K562 (cell line): ENCODE measurements around the gene CEMIP2. TPM values are rescaled to one million over a fixed set of nuclear protein-coding genes. Genes with fewer than 3 reads are reported as not detected.
A peak's percentile ranks its signal among the peaks of the same experiment; 100 is the strongest.

Source experiments
- ATAC-seq: fragments of 200-7000 bp; cut with Tn5 transposase; 3 replicates; pipeline ENCODE4 v1.9.1; 2020; ENCODE audit warnings: moderate library complexity
- BruUV-seq: library from RNA; stranded (reverse); fragments of 400-500 nt; replicated peaks from 2 replicates; lab custom pipeline; 2021; lab: Mats Ljungman, UMichigan
- CTCF ChIA-PET: fragments of 300-600 bp; formaldehyde crosslinking; extraction: SDS; loops from one replicate; lab custom pipeline; 2021; ENCODE audit warnings: low intra/inter-chr PET ratio; lab: Yijun Ruan, JAX
- POLR2A ChIA-PET: fragments of 300-600, 350-650 bp; sonication (Branson Sonifier 250); formaldehyde crosslinking; extraction: SDS; loops from one replicate; lab custom pipeline; 2021; ENCODE audit warnings: antibody characterized with exemption, inconsistent platforms; lab: Yijun Ruan, JAX
- DNase-seq, 4 experiments: peaks; one replicate each; pipeline versions ENCODE4 v3.0.0 to v3.0.0-alpha.2; 2011 to 2018; ENCODE audit warnings: low spot score in 3 of 4, mixed read lengths in 3 of 4; ENCODE audit errors: extremely low read depth in 1 of 4
- FAIRE-seq: peaks from 2 replicates; lab custom pipeline; 2011; peaks lifted over from hg19 to GRCh38; lab: Jason Lieb, UNC
- H2AFZ ChIP-seq: 2 replicates; pipeline ENCODE4 v1.6.0; 2011; ENCODE audit warnings: low read depth, low read length, control low read depth, inconsistent platforms
- H3K27ac ChIP-seq: fragments of 200-600 bp; 3 replicates; pipeline ENCODE4 v1.8.0; 2011; ENCODE audit warnings: low read depth, mild to moderate bottlenecking, control low read depth, inconsistent platforms, low read length, moderate library complexity, mixed read lengths; ENCODE audit errors: extremely low read depth
- H3K27me3 ChIP-seq, 2 experiments: fragments of 300-600 bp in 1 of 2; 2 replicates in 1 of 2; 3 replicates in 1 of 2; pipeline versions ENCODE4 v1.6.0 to v1.8.0; 2011; ENCODE audit warnings: inconsistent platforms in 2 of 2, low read length in 2 of 2, mild to moderate bottlenecking in 1 of 2, mixed read lengths in 1 of 2, moderate library complexity in 1 of 2; ENCODE audit not compliant: control insufficient read depth in 2 of 2, insufficient read depth in 2 of 2
- H3K36me3 ChIP-seq: fragments of 300-600 bp; 3 replicates; pipeline ENCODE4 v1.8.0; 2011; ENCODE audit warnings: mild to moderate bottlenecking, low read length, inconsistent platforms; ENCODE audit not compliant: control insufficient read depth, insufficient read depth
- H3K4me1 ChIP-seq, 2 experiments: fragments of 200-600 bp in 1 of 2; replicated peaks in 1 of 2; 2 replicates in 1 of 2; 3 replicates in 1 of 2; pipeline versions ENCODE4 v1.5.1 to v1.8.0; 2011; ENCODE audit warnings: inconsistent platforms in 2 of 2, low read length in 2 of 2, mild to moderate bottlenecking in 1 of 2, mixed read lengths in 1 of 2, moderate library complexity in 1 of 2; ENCODE audit not compliant: control insufficient read depth in 2 of 2, insufficient read depth in 2 of 2
- H3K4me2 ChIP-seq: 2 replicates; pipeline ENCODE4 v1.6.1; 2011; ENCODE audit warnings: low read length, control low read depth, inconsistent platforms, mixed read lengths; ENCODE audit not compliant: insufficient read depth
- H3K4me3 ChIP-seq: fragments of 200-600 bp; sonication (generic), shearing (Covaris generic); 2 replicates; pipeline ENCODE4 v1.5.1; 2016; ENCODE audit warnings: control low read depth, inconsistent platforms
- H3K79me2 ChIP-seq: fragments of 200-600 bp; 3 replicates; pipeline ENCODE4 v1.8.0; 2011; ENCODE audit warnings: low read length, inconsistent platforms; ENCODE audit not compliant: control insufficient read depth, insufficient read depth
- H3K9ac ChIP-seq, 2 experiments: 2 replicates each; pipeline versions ENCODE4 v1.6.0 to v1.6.1; 2011; ENCODE audit warnings: low read depth in 2 of 2, low read length in 2 of 2, control low read depth in 1 of 2, inconsistent platforms in 1 of 2, mild to moderate bottlenecking in 1 of 2, mixed read lengths in 1 of 2; ENCODE audit not compliant: insufficient read depth in 1 of 2
- H3K9me1 ChIP-seq: one replicate; pipeline ENCODE4 v1.6.0; 2011; ENCODE audit warnings: inconsistent platforms, mild to moderate bottlenecking, low read length, moderate library complexity; ENCODE audit not compliant: control insufficient read depth, insufficient read depth
- H3K9me3 ChIP-seq: replicated peaks from 2 replicates; pipeline ENCODE4 v1.5.1; 2011; ENCODE audit warnings: low read depth, low read length, inconsistent platforms; ENCODE audit not compliant: control insufficient read depth, insufficient read depth
- H4K20me1 ChIP-seq: replicated peaks from 2 replicates; pipeline ENCODE4 v1.6.1; 2011; ENCODE audit warnings: low read length, inconsistent platforms, mixed read lengths; ENCODE audit not compliant: control insufficient read depth, insufficient read depth
- ARID3B ChIP-seq: fragments of 250-450 bp; sonication (Bioruptor Pico); IDR thresholded peaks from 2 replicates; pipeline ENCODE4 v1.4.0; 2020; ENCODE audit warnings: borderline replicate concordance
- CREB5 ChIP-seq: fragments of 250-450 bp; sonication (Bioruptor Pico); IDR thresholded peaks from 2 replicates; pipeline ENCODE4 v1.5.0; 2020; ENCODE audit warnings: mild to moderate bottlenecking
- DNMT1 ChIP-seq: fragments of 450-650 bp; IDR thresholded peaks from 2 replicates; pipeline ENCODE4 v1.6.1; 2016; ENCODE audit warnings: antibody characterized with exemption, mild to moderate bottlenecking
- FOXJ2 ChIP-seq: fragments of 200-800 bp; sonication (Bioruptor generic); IDR thresholded peaks from 2 replicates; pipeline ENCODE4 v1.6.1; 2016; ENCODE audit warnings: missing genetic modification characterization, missing compliant biosample characterization
- GTF2B ChIP-seq: IDR thresholded peaks from 2 replicates; pipeline ENCODE4 v1.6.1; 2011; ENCODE audit not compliant: insufficient read length; ENCODE audit errors: extremely low read depth
- HDAC3 ChIP-seq: fragments of 450-650 bp; IDR thresholded peaks from 2 replicates; pipeline ENCODE4 v1.6.1; 2018; ENCODE audit warnings: borderline replicate concordance, mild to moderate bottlenecking, moderate library complexity; ENCODE audit not compliant: partially characterized antibody
- HIVEP1 ChIP-seq: fragments of 250-450 bp; sonication (Bioruptor Pico); IDR thresholded peaks from 2 replicates; pipeline ENCODE4 v1.4.0; 2020; ENCODE audit warnings: mild to moderate bottlenecking
- MED1 ChIP-seq: sonication (generic); formaldehyde crosslinking; IDR thresholded peaks from 2 replicates; pipeline ENCODE4 v1.8.1; 2023; ENCODE audit warnings: missing genetic modification reagents, borderline replicate concordance
- MLX ChIP-seq, 2 experiments: fragments of 450-650 bp in 1 of 2; sonication (generic) in 1 of 2; formaldehyde crosslinking; conservative IDR thresholded peaks; 2 replicates each; pipeline versions ENCODE4 v1.4.0 to v1.8.1; 2020 to 2022; ENCODE audit warnings: mild to moderate bottlenecking in 1 of 2, missing genetic modification reagents in 1 of 2
- NRF1 ChIP-seq, 2 experiments: fragments of 450-650 bp; IDR thresholded peaks in 1 of 2; conservative IDR thresholded peaks in 1 of 2; 2 replicates each; pipeline ENCODE4 v1.6.1; 2014; ENCODE audit warnings: mild to moderate bottlenecking in 2 of 2
- PHF21A ChIP-seq: fragments of 450-650 bp; IDR thresholded peaks from 2 replicates; pipeline ENCODE4 v1.6.1; 2017; ENCODE audit warnings: low read depth, borderline replicate concordance
- PTTG1 ChIP-seq: fragments of 450-650 bp; IDR thresholded peaks from 2 replicates; pipeline ENCODE4 v1.6.1; 2016; ENCODE audit warnings: low read depth, mild to moderate bottlenecking, missing genetic modification characterization, missing compliant biosample characterization
- RBBP5 ChIP-seq: fragments of 200-600 bp; sonication (generic); IDR thresholded peaks from 2 replicates; pipeline ENCODE4 v1.6.1; 2012; ENCODE audit warnings: borderline replicate concordance, mild to moderate bottlenecking, low read length, control low read depth, inconsistent platforms; ENCODE audit not compliant: insufficient read depth, poor library complexity, severe bottlenecking
- SAP30 ChIP-seq: fragments of 200-600 bp; sonication (generic); IDR thresholded peaks from 2 replicates; pipeline ENCODE4 v1.6.1; 2012; ENCODE audit warnings: borderline replicate concordance, low read depth, mild to moderate bottlenecking, moderate library complexity, low read length, control low read depth, inconsistent platforms; ENCODE audit not compliant: insufficient read depth, poor library complexity, severe bottlenecking
- SREBF1 ChIP-seq: fragments of 150-350 bp; IDR thresholded peaks from 2 replicates; pipeline ENCODE4 v1.6.1; 2014; ENCODE audit warnings: antibody characterized with exemption, low read depth, low read length, borderline replicate concordance
- WGBS: fragments of 100-300 bp; shearing (Covaris generic); methylation state at CpG from one replicate; pipeline ENCODE4 v1.1.6; 2016; ENCODE audit warnings: low coverage, mixed read lengths; ENCODE audit not compliant: insufficient coverage; ENCODE audit errors: missing lambda C conversion rate; 5-methylcytosine and 5-hydroxymethylcytosine counted together
- in situ Hi-C: fragments of 300-500 bp; cut with MboI; formaldehyde crosslinking; loops from 4 replicates; pipeline ENCODE4 v1.15.0; 2018; ENCODE audit warnings: inconsistent platforms, mixed read lengths
- intact Hi-C: fragments of 100-400 bp; cut with micrococcal nuclease; formaldehyde crosslinking; loops from 2 replicates; pipeline ENCODE4 v1.14.2; 2022
- polyA plus RNA-seq, 8 experiments: library from polyadenylated mRNA; depleted of rRNA in 4 of 8; stranded (reverse) in 5 of 8; unstranded in 3 of 8; fragments of >200 nt; fragmentation: Nextera tagmentation in 2 of 8; fragmentation: Illumina TruSeq in 1 of 8; extraction: Ambion mirVana in 2 of 8; extraction: Trizol in 1 of 8; gene quantifications; 2 replicates each; pipeline versions ENCODE4 v1.2.1 to v1.2.3, GENCODE V29; 2011 to 2014; ENCODE audit warnings: inconsistent platforms in 1 of 8, missing spikeins in 1 of 8
- total RNA-seq, 7 experiments: library from RNA; depleted of rRNA in 6 of 7; stranded (reverse); fragments of >200 nt in 6 of 7; fragmentation: Illumina TruSeq in 2 of 7; extraction: Trizol in 2 of 7; gene quantifications; 2 replicates each; pipeline versions ENCODE4 v1.2.1 to v1.2.3, GENCODE V29; 2011 to 2021; ENCODE audit warnings: low replicate concordance in 1 of 7

The CEMIP2 gene
- total and polyA plus RNA-seq, 9 of the 15 experiments (the other 6 are each of a cell fraction or from before 2014, with no cell fraction given) = 5.4 to 29.9 (median 14.2) TPM

GRCh38 chr9:71767776-71768321 is 464 bp downstream of the CEMIP2 start:
- H3K4me1 ChIP-seq = peaks cover 14 to 18% of the 10 kb centered on the region in 2 experiments; a peak in 4 of 5 replicates
- H3K4me2 ChIP-seq = peak overlapping the region; percentile 84
- peak overlapping the region; percentile 86 for H2AFZ ChIP-seq
- CTCF ChIA-PET = interaction anchor here (1.0 to 2.9 kb wide), 2 partner anchors 163 to 166 kb away, joined by 5 to 25 read pairs; no protein-coding TSS in a partner anchor
- peaks cover 0 to 5% of the 10 kb centered on the region in 2 experiments; a peak in 2 of 5 replicates for H3K27me3 ChIP-seq
- H4K20me1 ChIP-seq = no peaks in the 10 kb centered on the region
- no peaks in the 10 kb centered on the region for H3K9me3 ChIP-seq
- H3K27ac ChIP-seq = peak overlapping the region; percentile 66
- ATAC-seq (0 out of 3 replicates have a peak, but pooled peaks have one; percentile 2), FAIRE-seq (peak; percentile 46), DNase-seq (peak in 3 of 4 experiments; percentile 16 to 24 (median 16))
- no peaks in the 10 kb centered on the region for H3K36me3 ChIP-seq
- BruUV-seq = no TSS peak
- H3K4me3 ChIP-seq = peak overlapping the region; percentile 73
- 0% methylated on average over 10 of the region's 33 CpGs for WGBS
- intact Hi-C loops = loop anchor here (2.0 to 10.0 kb wide), 2 partner anchors 313 to 483 kb away; no protein-coding TSS in a partner anchor
- no peaks in the 10 kb centered on the region for H3K9me1 ChIP-seq
- peaks cover 49% of the 10 kb centered on the region for H3K79me2 ChIP-seq
- in situ Hi-C loops = no loop called here
- H3K9ac ChIP-seq = peak overlapping the region; percentile 66 to 95; a peak in 3 of 4 replicates
- POLR2A ChIA-PET = interaction anchor here (0.7 to 1.5 kb wide), 5 partner anchors 9 to 116 kb away, joined by 3 to 8 read pairs (median 5); no protein-coding TSS in a partner anchor
- TF ChIP-seq MLX (CRISPR knock-in tag; conservative IDR thresholded peaks at IDR 0.05) (no peak), HDAC3 (no peak), NRF1 (conservative IDR thresholded peaks at IDR 0.05 in 1 of 2, IDR thresholded peaks at IDR 0.05 in 1 of 2) (peak; percentile 55 to 60), SAP30 (peak; percentile 7), RBBP5 (peak; percentile 30), FOXJ2 (tag) (no peak), GTF2B (no peak), PTTG1 (no peak), DNMT1 (no peak), CREB5 (CRISPR knock-in tag) (no peak), PHF21A (no peak), ARID3B (no peak), SREBF1 (no peak), HIVEP1 (CRISPR knock-in tag) (no peak), MED1 (no peak)
